Activated T-helper 1 cell treated with Interleukin-2 at 50 U/mL for 16 hours (primary cell): ENCODE data around the gene SPHK2.
"Not testable (repeated sequence)": the region's sequence is repeated elsewhere in the genome, so short reads cannot be mapped to it uniquely, and the experiment has no call there.

Source experiments
- DNase-seq: peaks from one replicate; pipeline ENCODE4 v3.0.0-alpha.2; 2020; ENCODE audit warnings: low read depth

Gene SPHK2

DNA sequence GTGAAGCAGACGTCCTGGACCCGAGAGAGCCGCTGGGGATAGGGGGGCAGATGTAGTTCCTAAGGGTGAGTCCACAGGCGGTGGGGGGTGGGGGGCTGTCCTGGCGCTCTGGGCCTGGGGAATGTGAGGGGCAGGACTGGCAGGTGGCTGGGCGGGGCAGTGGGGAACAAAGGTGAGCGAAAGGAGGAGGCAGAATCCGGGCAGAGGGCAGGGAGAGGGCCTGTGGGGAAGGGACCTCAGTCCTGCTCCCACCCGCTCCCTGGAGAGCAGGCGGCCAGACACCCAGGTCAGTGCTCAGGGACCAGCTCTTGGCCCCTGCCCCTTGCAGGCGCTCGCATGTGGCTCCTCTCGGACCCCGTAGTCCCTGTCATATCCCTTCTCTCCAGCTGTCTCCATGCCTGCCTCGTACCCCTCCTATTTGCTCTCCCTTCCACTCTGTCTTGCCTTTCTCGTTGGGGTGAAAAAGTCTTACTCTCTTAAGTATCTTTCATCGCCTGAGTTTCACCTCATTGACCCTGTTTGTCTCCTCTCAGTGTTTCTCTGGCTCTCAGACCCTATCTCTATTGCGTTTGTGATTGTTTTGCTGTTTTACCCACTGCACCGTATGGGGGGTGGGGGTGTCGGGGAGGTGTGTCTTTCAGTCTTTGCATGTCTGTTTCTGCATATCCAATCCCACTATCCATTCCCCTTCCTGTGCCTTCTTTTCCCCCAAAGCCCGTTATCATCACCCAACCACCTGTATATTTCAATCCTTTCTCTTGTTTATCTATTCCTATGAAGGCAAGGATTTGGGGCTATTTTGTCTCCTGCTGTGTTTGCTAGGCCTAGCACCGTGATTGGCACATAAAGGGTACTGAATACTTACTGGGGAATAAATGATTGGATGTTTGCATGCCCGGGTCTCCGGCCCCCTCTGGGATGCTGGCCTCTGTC, 5.8 kb downstream of the SPHK2 start:
- DNase-seq = no peak

DNA sequence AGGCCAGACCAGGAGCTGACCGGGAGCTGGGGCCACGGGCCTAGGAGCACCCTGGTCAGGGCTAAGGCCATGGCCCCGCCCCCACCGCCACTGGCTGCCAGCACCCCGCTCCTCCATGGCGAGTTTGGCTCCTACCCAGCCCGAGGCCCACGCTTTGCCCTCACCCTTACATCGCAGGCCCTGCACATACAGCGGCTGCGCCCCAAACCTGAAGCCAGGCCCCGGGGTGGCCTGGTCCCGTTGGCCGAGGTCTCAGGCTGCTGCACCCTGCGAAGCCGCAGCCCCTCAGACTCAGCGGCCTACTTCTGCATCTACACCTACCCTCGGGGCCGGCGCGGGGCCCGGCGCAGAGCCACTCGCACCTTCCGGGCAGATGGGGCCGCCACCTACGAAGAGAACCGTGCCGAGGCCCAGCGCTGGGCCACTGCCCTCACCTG, 6.6 kb downstream of the SPHK2 start:
- DNase-seq = no peak

DNA sequence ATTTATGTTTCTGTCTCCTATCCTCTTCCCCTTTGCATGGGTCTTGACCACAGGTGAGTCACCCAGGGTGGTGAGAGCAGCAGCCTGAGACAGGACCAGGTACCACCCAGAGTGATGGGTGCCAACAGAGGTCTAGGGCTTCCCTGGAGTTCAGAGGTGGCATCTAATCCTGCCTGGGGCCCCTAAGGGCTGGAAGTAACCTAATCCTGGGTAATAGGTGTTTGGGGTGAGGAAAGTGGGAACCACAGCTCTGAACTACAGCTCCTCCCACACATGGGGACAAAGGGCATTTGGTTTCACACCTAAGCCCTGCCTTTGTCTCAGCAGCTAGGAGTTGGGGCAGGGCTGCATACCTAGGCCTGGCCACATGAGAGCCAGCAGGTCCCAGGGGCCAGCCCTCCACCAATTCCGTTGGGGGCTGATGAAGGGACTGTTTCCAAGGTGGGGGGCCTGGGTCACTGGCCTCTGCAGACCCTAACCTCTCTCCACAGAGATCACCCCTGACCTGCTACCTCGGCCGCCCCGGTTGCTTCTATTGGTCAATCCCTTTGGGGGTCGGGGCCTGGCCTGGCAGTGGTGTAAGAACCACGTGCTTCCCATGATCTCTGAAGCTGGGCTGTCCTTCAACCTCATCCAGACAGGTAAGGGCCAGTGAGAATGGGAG, 8.0 kb downstream of the SPHK2 start:
- no peak for DNase-seq

DNA sequence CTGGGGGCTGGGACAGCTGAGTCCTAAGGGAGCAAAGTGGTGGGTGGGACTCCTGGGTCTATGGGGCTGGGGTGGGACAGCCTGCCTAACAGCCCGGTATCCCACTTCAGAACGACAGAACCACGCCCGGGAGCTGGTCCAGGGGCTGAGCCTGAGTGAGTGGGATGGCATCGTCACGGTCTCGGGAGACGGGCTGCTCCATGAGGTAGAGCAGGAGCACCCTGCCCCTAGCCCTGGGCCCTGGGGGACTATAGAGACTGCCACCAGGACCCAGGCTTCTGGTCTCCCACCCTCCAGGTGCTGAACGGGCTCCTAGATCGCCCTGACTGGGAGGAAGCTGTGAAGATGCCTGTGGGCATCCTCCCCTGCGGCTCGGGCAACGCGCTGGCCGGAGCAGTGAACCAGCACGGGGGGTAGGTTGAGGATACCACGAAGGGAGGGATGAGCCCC, 8.6 kb downstream of the SPHK2 start:
- no peak for DNase-seq

DNA sequence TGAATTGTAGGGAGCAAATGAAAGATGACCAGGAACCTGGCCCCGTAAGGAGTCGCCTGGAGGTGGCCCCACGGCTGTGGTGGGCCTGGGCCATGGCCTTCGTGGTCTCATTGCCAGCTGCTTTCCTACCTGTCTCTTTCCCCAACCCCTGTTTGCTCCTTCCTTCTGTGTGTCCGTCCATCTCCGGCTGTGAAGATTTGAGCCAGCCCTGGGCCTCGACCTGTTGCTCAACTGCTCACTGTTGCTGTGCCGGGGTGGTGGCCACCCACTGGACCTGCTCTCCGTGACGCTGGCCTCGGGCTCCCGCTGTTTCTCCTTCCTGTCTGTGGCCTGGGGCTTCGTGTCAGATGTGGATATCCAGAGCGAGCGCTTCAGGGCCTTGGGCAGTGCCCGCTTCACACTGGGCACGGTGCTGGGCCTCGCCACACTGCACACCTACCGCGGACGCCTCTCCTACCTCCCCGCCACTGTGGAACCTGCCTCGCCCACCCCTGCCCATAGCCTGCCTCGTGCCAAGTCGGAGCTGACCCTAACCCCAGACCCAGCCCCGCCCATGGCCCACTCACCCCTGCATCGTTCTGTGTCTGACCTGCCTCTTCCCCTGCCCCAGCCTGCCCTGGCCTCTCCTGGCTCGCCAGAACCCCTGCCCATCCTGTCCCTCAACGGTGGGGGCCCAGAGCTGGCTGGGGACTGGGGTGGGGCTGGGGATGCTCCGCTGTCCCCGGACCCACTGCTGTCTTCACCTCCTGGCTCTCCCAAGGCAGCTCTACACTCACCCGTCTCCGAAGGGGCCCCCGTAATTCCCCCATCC, 9.4 kb downstream of the SPHK2 start:
- no peak for DNase-seq

DNA sequence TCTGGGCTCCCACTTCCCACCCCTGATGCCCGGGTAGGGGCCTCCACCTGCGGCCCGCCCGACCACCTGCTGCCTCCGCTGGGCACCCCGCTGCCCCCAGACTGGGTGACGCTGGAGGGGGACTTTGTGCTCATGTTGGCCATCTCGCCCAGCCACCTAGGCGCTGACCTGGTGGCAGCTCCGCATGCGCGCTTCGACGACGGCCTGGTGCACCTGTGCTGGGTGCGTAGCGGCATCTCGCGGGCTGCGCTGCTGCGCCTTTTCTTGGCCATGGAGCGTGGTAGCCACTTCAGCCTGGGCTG, 9.9 kb downstream of the SPHK2 start:
- no peak for DNase-seq

DNA sequence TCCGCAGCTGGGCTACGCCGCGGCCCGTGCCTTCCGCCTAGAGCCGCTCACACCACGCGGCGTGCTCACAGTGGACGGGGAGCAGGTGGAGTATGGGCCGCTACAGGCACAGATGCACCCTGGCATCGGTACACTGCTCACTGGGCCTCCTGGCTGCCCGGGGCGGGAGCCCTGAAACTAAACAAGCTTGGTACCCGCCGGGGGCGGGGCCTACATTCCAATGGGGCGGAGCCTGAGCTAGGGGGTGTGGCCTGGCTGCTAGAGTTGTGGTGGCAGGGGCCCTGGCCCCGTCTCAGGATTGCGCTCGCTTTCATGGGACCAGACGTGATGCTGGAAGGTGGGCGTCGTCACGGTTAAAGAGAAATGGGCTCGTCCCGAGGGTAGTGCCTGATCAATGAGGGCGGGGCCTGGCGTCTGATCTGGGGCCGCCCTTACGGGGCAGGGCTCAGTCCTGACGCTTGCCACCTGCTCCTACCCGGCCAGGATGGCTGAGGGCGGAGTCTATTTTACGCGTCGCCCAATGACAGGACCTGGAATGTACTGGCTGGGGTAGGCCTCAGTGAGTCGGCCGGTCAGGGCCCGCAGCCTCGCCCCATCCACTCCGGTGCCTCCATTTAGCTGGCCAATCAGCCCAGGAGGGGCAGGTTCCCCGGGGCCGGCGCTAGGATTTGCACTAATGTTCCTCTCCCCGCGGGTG, 10.4 kb downstream of the SPHK2 start:
- DNase-seq = no peak

DNA sequence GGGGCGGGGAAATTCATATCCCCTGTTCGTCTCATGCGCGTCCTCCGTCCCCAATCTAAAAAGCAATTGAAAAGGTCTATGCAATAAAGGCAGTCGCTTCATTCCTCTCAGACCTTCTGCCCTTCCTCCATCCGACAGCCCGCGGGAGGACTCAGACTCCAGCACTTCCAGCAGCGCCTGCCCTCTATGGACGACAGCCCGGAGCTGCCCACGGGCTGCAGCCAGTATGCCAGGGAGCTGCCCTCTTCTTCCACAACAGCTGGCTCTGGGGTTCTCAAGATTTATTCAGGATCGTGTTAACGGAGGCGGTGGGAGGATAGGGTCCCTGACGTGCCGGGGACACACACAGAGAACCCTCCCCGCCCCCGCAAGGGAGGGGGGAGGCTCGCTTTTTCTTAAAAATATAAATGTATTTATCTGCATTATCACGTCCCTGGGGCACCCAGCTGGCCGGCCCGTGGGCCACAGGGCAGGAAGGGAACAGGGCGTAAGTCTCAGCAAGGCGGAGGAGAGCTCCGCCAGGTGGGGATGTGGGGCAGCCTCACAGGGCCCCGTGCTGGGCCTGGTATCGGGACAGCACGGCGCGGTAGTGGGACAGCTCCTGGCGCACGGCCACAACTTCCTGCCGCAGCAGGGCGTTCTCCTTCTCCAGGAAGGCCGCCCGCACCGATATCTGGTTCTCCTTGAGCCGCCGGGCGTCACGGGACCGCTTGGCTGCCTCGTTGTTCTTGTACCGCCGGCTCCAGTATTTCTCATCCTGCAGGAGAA, 11.2 kb downstream of the SPHK2 start:
- no peak for DNase-seq

DNA sequence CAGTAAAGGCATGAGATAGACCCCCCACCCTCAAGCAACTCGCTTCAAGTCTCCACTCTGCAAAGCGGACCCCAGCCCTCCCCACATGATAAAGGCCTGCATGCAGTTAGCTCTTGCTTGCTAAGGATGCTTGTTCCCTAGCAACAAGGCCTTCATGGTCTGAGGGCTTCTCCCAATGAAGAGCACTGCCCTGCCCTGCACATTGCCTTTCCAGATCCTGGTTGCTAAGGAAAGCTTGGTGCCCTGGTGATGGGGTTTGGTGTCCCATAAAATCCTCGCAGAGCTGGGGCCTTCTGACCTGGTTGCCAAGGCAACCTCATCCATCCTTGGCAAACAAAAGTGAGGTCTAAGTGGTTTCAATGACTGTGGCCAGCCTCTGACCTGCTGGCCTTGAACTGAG, 11.9 kb downstream of the SPHK2 start:
- no peak for DNase-seq

DNA sequence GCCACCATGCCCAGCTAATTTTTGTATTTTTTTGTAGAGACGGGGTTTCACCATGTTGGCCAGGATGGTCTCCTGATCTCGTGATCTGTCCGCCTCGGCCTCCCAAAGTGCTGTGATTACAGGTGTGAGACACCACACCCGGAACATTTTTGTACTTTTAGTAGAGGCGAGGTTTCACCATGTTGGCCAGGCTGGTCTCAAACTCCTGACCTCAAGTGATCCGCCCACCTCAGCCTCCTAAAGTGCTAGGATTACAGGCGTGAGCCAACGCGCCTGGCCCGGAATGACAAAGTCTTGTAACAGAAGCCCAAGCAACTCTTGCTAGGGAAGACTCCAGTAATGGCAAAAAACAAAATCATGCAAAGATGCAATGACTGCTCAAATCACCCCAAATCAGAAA, 13.0 kb downstream of the SPHK2 start:
- DNase-seq = not testable (repeated sequence)

DNA sequence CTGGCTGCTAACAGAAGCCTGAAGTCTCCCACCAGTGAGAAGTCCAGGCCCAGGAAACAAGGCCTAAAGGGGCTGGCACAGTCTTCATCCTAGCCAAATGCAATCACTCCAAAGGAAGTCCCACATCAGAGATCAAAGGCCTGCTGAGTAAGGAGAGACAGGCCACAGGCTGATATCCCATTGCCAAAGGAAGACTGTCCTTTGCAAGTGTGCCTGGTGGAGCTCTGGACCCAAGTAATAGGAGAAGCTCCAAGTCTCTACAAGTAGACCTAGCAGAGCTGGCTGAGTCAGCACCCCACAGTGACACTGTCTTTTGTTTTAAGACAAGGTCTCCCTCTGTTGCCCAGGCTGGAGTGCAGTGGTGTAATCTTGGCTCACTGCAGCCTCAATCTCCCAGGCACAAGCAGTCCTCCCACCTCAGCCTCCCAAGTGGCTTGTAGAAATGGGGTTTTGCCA, 13.4 kb downstream of the SPHK2 start:
- DNase-seq = no peak

DNA sequence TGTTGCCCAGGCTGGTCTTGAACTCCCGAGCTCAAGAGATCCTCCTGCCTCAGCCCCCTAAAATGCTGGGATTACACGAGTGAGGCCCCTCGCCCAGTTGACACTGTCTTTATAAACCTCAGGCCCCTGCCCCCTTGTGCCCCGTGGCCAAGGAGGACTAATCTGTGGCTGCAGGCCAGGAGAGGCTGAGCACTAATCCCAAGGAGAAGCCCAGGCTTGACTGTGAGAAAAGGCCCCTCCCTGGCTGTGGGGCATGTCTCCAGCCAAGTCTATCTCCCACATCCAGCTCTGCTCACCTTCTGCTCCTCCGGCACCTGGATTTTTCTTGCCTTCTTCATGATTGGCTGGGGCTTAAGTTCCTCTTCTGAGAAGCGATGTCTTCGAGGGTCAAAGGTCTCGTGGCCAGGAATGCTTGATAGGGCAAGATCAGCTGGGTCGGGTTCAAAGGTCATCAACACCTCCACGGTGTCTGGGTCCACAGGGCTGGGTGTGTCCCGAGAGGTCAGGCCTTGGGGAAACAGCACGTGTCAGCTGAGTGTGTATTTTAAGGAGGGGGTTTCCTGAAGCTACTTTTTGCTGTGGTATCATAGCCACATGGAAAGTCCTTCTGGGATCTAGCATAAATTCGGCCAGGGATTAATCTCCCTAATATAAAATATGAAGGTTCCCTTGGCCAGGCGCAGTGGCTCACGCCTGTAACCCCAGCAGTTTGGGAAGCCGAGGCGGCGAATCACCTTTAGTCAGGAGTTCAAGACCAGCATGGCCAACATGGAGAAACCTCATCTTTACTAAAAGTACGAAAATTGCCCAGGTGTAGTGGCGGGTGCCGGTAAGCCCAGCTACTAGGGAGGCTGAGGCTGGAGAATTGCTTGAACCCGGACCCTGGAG, 14.1 kb downstream of the SPHK2 start:
- DNase-seq = no peak

DNA sequence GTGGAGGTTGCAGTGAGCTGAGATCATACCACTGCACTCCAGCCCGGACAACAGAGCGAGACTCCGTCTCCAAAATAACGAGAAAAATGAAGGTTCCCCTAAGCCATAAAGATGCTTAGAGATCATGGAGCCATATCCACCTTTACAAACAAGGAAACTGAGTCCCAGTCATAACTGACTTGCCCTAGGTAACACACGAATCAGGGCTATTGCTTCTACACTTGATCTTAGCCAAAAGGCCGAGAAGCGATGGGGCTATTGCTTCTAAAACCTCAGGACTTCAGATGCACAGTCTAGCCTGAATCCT, 14.7 kb downstream of the SPHK2 start:
- no peak for DNase-seq

DNA sequence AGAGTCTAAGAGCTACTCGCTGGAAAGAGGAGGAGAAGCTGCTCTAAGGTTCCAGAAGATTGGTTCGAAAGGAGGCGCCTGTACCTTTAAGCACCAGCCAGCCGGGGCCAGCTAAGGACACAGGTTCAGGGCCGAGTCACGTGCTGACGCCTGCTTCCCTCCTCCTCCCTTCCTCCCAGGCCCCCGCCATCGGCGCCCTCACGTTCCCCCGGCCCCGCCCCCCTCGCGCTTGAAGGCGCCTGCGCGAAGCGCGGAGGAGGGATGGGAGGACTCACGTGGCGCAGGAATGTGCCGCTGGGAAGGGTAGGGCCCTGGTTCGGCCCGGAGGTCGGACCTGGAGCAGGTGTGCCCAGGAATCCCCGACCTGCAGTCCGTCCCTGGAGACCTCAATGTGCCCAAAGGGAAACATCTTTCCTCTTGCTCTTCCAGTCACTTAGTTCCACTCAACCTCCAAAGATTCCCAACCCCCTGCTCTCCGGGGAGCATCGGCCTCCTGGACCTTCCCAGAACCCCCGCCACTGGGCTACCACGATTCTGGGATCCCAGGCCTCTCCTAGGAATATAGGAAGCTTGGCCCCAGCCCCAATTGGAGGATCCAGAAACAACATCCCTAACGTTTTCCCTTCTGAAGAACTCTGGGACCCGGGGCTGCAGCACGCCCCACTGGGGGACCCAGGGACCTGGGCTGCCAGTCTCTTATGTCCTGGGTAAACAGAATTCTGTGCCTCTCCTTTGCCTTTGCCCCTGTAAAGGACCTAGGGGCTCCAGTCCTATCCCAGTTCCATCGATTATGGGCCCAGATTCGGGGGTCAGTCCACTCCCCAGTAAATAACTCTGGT, 15.3 kb downstream of the SPHK2 start:
- DNase-seq = peak; percentile 84

DNA sequence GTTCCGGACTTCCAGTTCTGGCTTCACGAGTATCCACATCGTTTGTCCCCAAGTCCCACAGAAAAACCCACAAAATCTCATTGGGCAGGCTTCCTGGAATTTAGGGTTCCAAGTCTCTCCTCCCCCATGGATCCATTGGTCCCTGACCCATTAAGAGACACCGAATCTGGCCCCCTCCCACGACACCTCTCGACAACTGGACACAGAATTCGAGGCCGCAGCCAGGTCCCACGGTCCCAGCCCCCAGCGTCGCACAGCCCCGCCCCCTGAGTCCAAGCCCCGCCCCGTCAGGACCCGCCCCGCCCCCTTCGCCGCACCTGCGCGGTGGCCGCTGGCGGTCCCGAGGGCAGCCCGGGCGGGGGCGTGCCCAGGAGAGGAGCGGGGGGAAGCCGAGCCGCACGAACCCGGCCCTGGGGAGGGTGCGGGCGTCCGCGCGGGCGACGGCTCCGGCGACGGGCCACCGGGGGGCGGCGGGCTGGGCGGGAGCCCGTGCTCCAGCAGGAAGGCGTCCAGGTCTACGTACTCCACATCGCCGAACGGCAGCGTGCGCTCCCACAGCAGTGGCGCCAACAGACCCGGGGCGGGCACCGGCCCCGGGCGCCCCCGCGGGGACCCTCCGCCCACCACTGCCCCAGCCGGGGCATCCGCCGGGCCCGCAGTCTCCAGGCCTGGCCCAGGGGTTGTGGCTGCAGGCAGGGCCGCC, 16.1 kb downstream of the SPHK2 start:
- DNase-seq = peak; percentile 69

DNA sequence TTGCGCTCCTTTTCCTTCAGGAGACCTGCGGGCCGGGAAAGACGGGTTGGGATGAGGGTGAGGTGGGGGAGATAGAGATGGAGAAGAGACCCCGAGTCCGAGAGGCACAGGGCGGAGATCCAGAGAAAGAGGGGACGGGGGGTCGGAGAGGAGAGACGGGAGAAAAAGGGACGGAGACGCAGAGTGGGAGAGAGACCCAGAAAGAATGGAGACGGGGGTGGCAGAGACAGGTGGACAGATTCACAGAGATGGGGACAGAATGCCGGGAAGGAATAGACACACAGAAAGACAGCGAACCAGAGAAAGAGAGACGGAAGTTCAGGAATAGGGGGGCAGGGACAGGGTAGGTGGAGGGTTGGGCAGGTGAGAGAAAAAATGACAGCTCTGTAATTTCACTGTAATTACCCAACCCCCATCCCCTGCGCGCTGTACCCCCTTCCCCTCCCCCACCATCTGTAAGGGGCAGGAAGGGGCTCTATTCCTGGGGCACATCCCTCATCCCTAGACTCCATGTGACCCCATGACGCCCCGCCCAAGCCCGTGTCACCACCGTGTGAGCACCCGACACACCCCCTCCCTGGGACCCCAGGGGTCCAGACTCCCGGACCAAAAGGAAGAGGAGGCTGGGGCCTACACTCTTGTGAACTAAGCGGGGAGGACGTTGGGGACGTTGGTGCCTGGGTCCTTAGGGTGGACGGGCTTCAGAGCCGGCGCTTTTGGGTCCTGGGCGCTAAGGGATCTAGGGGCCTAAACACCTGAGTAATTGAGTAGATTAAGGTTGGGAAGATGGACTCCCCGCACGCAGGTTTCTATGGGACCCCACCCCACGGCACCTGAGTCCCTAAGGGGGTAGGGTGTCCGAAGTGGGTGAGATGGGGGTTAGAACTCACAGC, 16.9 kb downstream of the SPHK2 start:
- DNase-seq = no peak

DNA sequence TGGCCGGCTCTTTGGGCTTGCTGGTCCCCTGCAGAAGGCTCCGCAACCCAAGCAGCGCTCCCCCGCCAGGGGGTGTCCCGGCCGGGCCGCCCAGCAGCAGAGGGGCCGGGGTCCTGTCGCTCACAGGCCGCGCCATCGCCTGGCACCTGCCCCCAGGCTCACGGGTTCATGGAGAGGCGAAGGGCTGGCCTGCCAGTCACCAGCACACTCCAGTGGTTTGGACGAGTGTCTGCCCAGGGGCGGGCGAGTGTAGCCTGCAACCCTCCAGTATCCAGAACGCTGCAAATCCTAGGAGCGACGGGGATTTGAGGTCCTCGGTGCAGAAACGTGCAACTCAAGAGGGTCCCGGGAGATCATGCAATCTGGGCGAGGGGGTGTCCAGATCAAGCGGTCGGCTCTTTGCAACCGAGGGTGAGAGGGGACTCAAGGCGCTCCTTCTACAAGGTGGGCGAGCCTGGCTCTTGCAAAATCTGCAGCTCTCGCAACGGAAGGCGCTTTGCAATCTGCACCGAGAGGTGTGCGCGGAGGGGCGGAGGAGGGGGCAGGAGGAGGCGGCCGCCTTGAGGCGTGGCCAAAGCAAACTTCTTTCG, 17.6 kb downstream of the SPHK2 start, which contains the start of gene DBP:
Gene DBP, minus strand, starts transcription at position 521 of the 590 bp plus-strand sequence. Its CDS starts 385 bp downstream, at position 136.
- no peak for DNase-seq
